GM18508 (cell line): ENCODE results near the gene ERFL.
"Not testable (repeated sequence)": the region's sequence is repeated elsewhere in the genome, so short reads cannot be mapped to it uniquely, and the experiment has no call there.

Experiments used
- ATAC-seq: cut with Tn5 transposase; IDR thresholded peaks from one replicate; pipeline ENCODE4 v1.9.1; 2021; ENCODE audit warnings: moderate number of reproducible peaks; ENCODE audit not compliant: insufficient read depth, unreplicated experiment

The ERFL gene

GRCh38 chr19:41880329-41880708 is 47.9 kb downstream of the ERFL start:
- no peak for ATAC-seq

GRCh38 chr19:41879670-41880328 is 48.5 kb downstream of the ERFL start:
- ATAC-seq, result no peak

GRCh38 chr19:41879080-41879479 is 49.2 kb downstream of the ERFL start:
- ATAC-seq, result no peak

- no peak for ATAC-seq
Observed at GRCh38 chr19:41877916-41878905, 50.0 kb downstream of the ERFL start.

- peak; percentile 37 for ATAC-seq
Observed at GRCh38 chr19:41876847-41877832, 51.1 kb downstream of the ERFL start, which contains the start of gene CD79A. TSS of gene CD79A (plus strand) at chr19:41877279. CDS start at chr19:41877305, 26 bp downstream.

- ATAC-seq, result not testable (repeated sequence)
Observed at GRCh38 chr19:41875973-41876372, 52.3 kb downstream of the ERFL start.

GRCh38 chr19:41872775-41873647 is 55.2 kb downstream of the ERFL start:
- ATAC-seq, result no peak

- no peak for ATAC-seq
Observed at GRCh38 chr19:41872384-41872774, 55.9 kb downstream of the ERFL start.

GRCh38 chr19:41871573-41872383 is 56.5 kb downstream of the ERFL start:
- no peak for ATAC-seq

- no peak for ATAC-seq
Observed at GRCh38 chr19:41870401-41870873, 57.8 kb downstream of the ERFL start.

GRCh38 chr19:41869374-41869955 is 58.8 kb downstream of the ERFL start:
- no peak for ATAC-seq

- no peak for ATAC-seq
Observed at GRCh38 chr19:41868989-41869300, 59.3 kb downstream of the ERFL start.

GRCh38 chr19:41868120-41868988 is 59.9 kb downstream of the ERFL start:
- ATAC-seq, result no peak

- no peak for ATAC-seq
Observed at GRCh38 chr19:41866284-41866683, 62.0 kb downstream of the ERFL start.

- no peak for ATAC-seq
Observed at GRCh38 chr19:41864374-41864773, 63.9 kb downstream of the ERFL start.

- ATAC-seq, result no peak
Observed at GRCh38 chr19:41863209-41863931, 64.9 kb downstream of the ERFL start.
